Prostate gland (tissue), 2 donors: ENCODE results near the gene GOSR2. TPM values are rescaled to one million over a fixed set of nuclear protein-coding genes. Genes with fewer than 3 reads are reported as not detected.

ENCODE experiments used
- DNase-seq: peaks from one replicate; pipeline ENCODE4 v3.0.0-alpha.2; 2019; ENCODE audit warnings: low spot score
- H3K27ac ChIP-seq, 2 donors: fragments of 200-600 bp; sonication (generic); 2 replicates each; pipeline ENCODE4 v1.5.1; 2017 to 2019
- H3K27me3 ChIP-seq: fragments of 200-600 bp; sonication (generic); replicated peaks from 2 replicates; pipeline ENCODE4 v1.5.1; 2019; ENCODE audit not compliant: insufficient read depth
- H3K36me3 ChIP-seq, 2 donors: fragments of 200-600 bp; sonication (generic); 1 replicate in 1 of 2; 2 replicates in 1 of 2; pipeline versions ENCODE4 v1.5.1 to v1.8.1; 2017 to 2019
- H3K4me1 ChIP-seq: fragments of 200-600 bp; sonication (generic); replicated peaks from 2 replicates; pipeline ENCODE4 v1.5.1; 2019
- H3K4me3 ChIP-seq, 2 donors: fragments of 200-600 bp; sonication (generic); 2 replicates each; pipeline ENCODE4 v1.5.1; 2017 to 2019
- H3K9me3 ChIP-seq: fragments of 200-600 bp; sonication (generic); 2 replicates; pipeline ENCODE4 v1.5.1; 2017
- POLR2A ChIP-seq: fragments of 450-650 bp; IDR thresholded peaks from one replicate; pipeline ENCODE4 v1.6.1; 2016; ENCODE audit warnings: antibody characterized with exemption, mild to moderate bottlenecking
- POLR2AphosphoS5 ChIP-seq: sonication (generic); formaldehyde crosslinking; IDR thresholded peaks from one replicate; pipeline ENCODE4 v1.6.1; 2017; ENCODE audit warnings: antibody characterized with exemption
- WGBS: methylation state at CpG from one replicate; pipeline ENCODE4 v1.1.5; 2018; 5-methylcytosine and 5-hydroxymethylcytosine counted together
- intact Hi-C: fragments of 100-400 bp; cut with DNase I; formaldehyde crosslinking; loops from one replicate; pipeline ENCODE4 v1.14.2; 2022
- total RNA-seq, 2 donors: library from RNA; depleted of rRNA; stranded (reverse); fragments of >200 nt; gene quantifications; one replicate each; pipeline ENCODE4 v1.1.0, GENCODE V29; 2016
- TF ChIP-seq, protein P1 (sequence below), 4 experiments: fragments of 200-600 bp in 2 of 4; fragments of 450-650 bp in 2 of 4; sonication (generic) in 2 of 4; IDR thresholded peaks; 1 replicate in 3 of 4; 2 replicates in 1 of 4; pipeline ENCODE4 v1.5.1; 2016 to 2019; ENCODE audit warnings: antibody characterized with exemption in 4 of 4, mild to moderate bottlenecking in 2 of 4, moderate library complexity in 2 of 4

Gene GOSR2
- total RNA-seq, 2 donors from 2014 or later, result 40.0 to 61.4 TPM

DNA sequence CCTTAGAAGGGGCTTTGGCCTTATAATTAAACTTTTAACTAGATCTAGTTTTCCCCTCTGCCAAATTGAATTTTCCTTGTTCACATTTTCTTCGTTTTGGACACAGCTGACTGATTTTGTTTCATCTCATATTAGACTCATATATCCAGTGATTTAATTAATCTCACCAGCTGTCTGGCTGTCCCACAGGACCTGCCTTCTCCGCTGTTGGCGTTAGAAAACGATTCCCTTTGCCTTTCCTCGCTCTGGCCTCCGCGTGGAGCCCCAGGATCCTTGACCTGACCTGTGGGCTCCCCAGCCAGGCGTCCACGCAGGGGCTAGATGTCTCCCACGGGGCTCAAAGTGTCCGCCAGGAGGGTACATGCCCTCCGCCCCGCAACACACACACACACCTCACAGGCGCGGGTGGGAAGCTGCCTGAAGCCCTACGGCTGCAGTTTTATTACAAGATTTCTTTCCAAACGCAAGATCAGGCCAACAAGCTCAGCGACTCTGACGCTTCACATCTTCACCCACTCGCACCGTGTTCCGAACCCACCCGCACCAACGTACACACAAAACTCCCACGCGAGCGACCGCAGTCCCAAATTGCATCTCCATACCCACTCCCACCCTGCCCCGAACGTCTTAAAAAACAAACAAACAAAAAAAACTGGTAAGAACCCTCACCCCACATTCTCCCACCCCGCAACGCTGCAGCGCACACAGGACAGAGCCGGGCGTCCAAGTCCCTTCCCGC lies 55.0 kb downstream of the GOSR2 start:
- intact Hi-C loops, result no loop called here
- TF ChIP-seq POLR2A (no peak), POLR2AphosphoS5 (no peak)
- TF ChIP-seq, protein P1, sequence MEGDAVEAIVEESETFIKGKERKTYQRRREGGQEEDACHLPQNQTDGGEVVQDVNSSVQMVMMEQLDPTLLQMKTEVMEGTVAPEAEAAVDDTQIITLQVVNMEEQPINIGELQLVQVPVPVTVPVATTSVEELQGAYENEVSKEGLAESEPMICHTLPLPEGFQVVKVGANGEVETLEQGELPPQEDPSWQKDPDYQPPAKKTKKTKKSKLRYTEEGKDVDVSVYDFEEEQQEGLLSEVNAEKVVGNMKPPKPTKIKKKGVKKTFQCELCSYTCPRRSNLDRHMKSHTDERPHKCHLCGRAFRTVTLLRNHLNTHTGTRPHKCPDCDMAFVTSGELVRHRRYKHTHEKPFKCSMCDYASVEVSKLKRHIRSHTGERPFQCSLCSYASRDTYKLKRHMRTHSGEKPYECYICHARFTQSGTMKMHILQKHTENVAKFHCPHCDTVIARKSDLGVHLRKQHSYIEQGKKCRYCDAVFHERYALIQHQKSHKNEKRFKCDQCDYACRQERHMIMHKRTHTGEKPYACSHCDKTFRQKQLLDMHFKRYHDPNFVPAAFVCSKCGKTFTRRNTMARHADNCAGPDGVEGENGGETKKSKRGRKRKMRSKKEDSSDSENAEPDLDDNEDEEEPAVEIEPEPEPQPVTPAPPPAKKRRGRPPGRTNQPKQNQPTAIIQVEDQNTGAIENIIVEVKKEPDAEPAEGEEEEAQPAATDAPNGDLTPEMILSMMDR (IDR thresholded peaks at IDR 0.05), result no peak
- H3K4me3 ChIP-seq, result peak overlapping the region in 1 of 2 donors; percentile 46
- H3K4me1 ChIP-seq, result peaks cover 3% of the 10 kb centered on the region
- WGBS, result 19% methylated on average over 36 of the region's 36 CpGs
- no peak overlapping the region for H3K27ac ChIP-seq
- no peaks in the 10 kb centered on the region for H3K27me3 ChIP-seq
- H3K9me3 ChIP-seq, result no peaks in the 10 kb centered on the region
- DNase-seq, result no peak
- no peaks in the 10 kb centered on the region for H3K36me3 ChIP-seq

DNA sequence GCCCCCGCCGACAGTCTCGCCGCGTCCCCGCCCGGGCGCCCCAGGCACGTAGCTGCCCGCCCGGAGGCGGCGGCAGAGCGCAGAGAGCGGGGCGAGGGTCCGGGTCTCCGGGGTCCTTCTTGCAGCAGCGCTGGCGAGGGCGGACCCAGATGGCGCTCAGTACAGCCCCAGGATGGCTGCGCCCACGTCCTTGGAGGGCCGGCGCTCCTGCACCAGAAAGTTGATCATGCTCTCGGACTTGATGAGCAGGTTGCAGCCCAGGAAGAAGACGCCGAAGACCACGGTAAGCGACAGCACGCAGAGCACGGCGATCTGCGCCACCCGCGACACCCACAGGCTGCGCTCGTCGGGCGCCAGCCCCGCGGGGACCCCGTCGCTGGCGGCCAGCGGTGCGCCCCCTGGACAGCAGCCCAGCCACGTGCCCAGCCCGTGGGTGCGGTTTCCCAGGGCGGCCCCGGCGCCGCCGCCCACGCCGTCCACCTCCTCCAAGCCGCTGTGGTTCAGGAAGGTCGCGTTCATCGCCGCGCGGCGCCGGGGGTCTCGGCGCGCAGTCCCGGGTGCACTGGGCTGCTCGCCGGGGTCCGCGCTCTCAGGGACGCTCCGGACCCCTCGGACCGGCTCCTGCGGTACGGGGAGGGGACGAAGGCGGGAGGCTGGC lies 55.7 kb downstream of the GOSR2 start:
- no peak for TF ChIP-seq POLR2AphosphoS5
- no peak for TF ChIP-seq POLR2A
- TF ChIP-seq, protein P1 (IDR thresholded peaks at IDR 0.05), result no peak
- H3K4me3 ChIP-seq, result peak overlapping the region; percentile 34 to 46
- DNase-seq, result no peak
- under 1% methylated on average over 77 of the region's 83 CpGs for WGBS
- intact Hi-C loops, result no loop called here
- H3K27ac ChIP-seq, result no peak overlapping the region
- H3K27me3 ChIP-seq, result no peaks in the 10 kb centered on the region
- H3K9me3 ChIP-seq, result no peaks in the 10 kb centered on the region
- peaks cover 3% of the 10 kb centered on the region for H3K4me1 ChIP-seq
- no peaks in the 10 kb centered on the region for H3K36me3 ChIP-seq

DNA sequence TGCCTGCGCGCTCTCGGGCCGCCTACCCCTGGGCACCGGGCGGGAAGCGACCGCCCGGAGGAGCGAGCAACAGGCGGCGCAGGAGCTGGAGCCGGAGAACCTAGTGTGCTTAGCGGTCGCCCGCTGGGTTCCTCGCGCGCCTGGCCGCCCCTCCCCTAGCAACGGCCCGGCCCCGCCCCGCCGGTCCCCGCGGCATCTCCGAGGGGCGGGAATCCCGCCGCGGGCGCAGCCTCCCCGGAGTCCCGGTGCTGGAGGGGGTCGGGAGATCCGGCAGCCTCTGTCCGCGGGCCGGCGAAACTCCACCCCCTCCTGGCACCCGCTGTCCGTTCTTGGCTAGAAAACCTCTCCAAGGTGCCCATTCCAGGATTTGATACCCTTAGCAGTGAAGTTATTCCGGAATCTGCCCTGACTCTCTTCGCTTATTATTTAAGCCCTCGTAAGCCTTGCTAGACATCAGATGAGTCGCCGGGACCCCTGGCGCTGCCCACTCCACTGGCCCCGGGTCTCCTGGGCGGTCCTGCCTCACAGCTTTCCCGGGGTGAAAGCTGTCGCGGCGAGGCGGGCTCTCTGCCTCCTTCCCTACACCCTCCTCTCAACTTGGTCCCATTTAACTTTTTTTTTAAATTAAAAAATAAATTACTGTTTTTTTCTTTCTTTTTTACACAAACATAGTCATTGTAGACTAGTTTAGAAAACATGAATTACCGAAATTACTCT lies 56.3 kb downstream of the GOSR2 start, which contains the start of gene RPRML:
RPRML (minus strand) TSS at position 107 of the 717 bp plus-strand sequence. CDS start 246 bp downstream, outside the sequence.
- Histone ChIP-seq H3K36me3 (no peaks in the 10 kb centered on the region), H3K27ac (no peak within 1 kb of the TSS), H3K27me3 (no peaks in the 10 kb centered on the region), H3K4me1 (peaks cover 3% of the 10 kb centered on the region), H3K9me3 (no peaks in the 10 kb centered on the region), H3K4me3 (peak within 1 kb of the TSS; percentile 34 to 46)
- no peak for DNase-seq
- intact Hi-C loops, result no loop called here
- TF ChIP-seq, protein P1 (IDR thresholded peaks at IDR 0.05), result no peak
- TF ChIP-seq POLR2A (no peak), POLR2AphosphoS5 (no peak)
- WGBS, result 1% methylated on average over 57 of the region's 57 CpGs

GRCh38 chr17:46982577-46982976 lies 59.6 kb downstream of the GOSR2 start:
- Histone ChIP-seq H3K27ac (no peak overlapping the region), H3K9me3 (no peaks in the 10 kb centered on the region), H3K4me1 (peaks cover 3% of the 10 kb centered on the region), H3K27me3 (no peaks in the 10 kb centered on the region), H3K4me3 (no peak overlapping the region), H3K36me3 (no peaks in the 10 kb centered on the region)
- intact Hi-C loops, result no loop called here
- no peak for DNase-seq
- TF ChIP-seq POLR2AphosphoS5 (no peak), POLR2A (no peak)
- TF ChIP-seq, protein P1 (IDR thresholded peaks at IDR 0.05), result no peak
- WGBS, result 91% methylated on average over 6 of the region's 6 CpGs
